Activated T-cell treated with anti-CD3 and anti-CD28 coated beads, Interleukin-2, amount 50 U/mL, for 72 hours (primary cell): ENCODE results near the gene GTF3C1. TPM values are rescaled to one million over a fixed set of nuclear protein-coding genes. Genes with fewer than 3 reads are reported as not detected.
A peak's percentile ranks its signal among the peaks of the same experiment; 100 is the strongest.

Experiments used
- ATAC-seq, 2 donors: fragments of 150-1000 bp; cut with Tn5 transposase; replicated peaks in 1 of 2; 2 replicates each; pipeline ENCODE4 v1.10.0; 2021; ENCODE audit warnings: moderate library complexity in 2 of 2, mild to moderate bottlenecking in 1 of 2
- DNase-seq, 2 donors: peaks; one replicate each; pipeline ENCODE4 v3.0.0; 2021 to 2022; ENCODE audit warnings: mixed read lengths in 1 of 2
- H3K27ac Mint-ChIP-seq: one replicate; pipeline ENCODE4 v1.8.0; 2022; ENCODE audit warnings: mild to moderate bottlenecking, moderate library complexity, mixed read lengths
- H3K27me3 Mint-ChIP-seq: one replicate; pipeline ENCODE4 v1.8.0; 2022; ENCODE audit warnings: low read depth, mixed read lengths
- H3K36me3 Mint-ChIP-seq, 2 donors: one replicate each; pipeline ENCODE4 v1.8.0; 2022; ENCODE audit warnings: mixed read lengths in 2 of 2, mild to moderate bottlenecking in 1 of 2; ENCODE audit not compliant: insufficient read depth in 2 of 2
- H3K4me1 Mint-ChIP-seq: one replicate; pipeline ENCODE4 v1.8.0; 2022; ENCODE audit warnings: low read depth, mixed read lengths
- H3K4me3 Mint-ChIP-seq, 2 donors: one replicate each; pipeline ENCODE4 v1.8.0; 2022; ENCODE audit warnings: mild to moderate bottlenecking in 2 of 2, mixed read lengths in 2 of 2, moderate library complexity in 2 of 2
- H3K9me3 Mint-ChIP-seq, 2 donors: one replicate each; pipeline ENCODE4 v1.8.0; 2022; ENCODE audit warnings: mixed read lengths in 2 of 2
- total RNA-seq, 2 donors: library from RNA; stranded (reverse); gene quantifications; one replicate each; pipeline ENCODE4 v1.2.3, GENCODE V29; 2022

The GTF3C1 gene
- total RNA-seq, 2 donors from 2014 or later, result 49.6 to 61.1 TPM

DNA sequence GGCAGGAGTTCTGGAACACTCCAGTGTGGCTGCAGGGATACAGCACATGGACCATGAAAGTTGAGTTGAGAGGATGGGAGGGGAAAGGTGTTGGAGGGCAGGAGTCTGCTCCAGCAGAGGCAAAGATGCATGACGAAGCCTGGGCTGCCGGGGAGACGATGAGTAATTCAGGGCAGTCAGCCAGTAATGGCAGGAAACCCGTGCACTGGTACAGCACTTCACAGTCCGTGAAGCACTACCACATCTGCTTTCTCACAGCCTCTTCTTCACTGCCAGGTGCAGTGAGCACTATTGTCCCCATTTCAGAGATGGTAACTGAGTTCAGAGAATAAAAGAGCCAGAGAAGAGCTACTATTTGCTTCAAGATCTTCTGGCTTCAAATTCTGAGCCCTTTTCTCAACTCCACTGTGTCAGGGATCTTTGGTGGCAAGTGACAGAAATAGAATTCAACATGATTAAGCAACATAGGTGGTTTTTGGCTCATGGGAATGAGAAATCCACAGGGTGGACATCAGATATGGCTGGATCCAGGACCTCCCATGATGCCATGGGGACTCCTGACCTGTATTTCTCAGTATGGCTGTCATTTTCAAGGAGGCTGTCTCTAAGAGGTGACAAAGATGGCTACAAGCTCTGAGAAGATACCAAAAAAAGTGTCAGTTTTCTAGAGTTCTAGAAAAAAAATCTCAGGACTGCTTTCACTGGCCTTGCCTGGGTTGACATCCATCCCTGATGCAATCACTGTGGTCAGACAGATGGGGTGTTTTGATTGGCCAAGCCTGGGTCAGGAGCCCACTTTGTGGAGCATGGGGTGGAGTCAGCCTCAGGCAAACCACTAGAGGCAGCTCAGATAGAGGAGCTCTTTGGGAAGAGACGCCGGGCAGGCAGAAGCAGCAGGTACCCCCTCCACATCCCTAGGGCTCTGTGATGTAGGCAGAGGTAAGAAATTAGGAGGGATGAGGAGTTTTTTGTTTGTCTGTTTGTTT is 123.0 kb downstream of the GTF3C1 start:
- ATAC-seq (peak; percentile 96 to 98), DNase-seq (peak; percentile 83 to 85)
- peaks cover 27 to 69% of the 10 kb centered on the region in 2 donors for H3K36me3 Mint-ChIP-seq
- peak overlapping the region; percentile 68 to 73 for H3K4me3 Mint-ChIP-seq
- peaks cover 3 to 8% of the 10 kb centered on the region in 2 donors for H3K9me3 Mint-ChIP-seq
- H3K27ac Mint-ChIP-seq, result peak overlapping the region; percentile 86
- H3K4me1 Mint-ChIP-seq, result peaks cover 90% of the 10 kb centered on the region
- no peaks in the 10 kb centered on the region for H3K27me3 Mint-ChIP-seq

DNA sequence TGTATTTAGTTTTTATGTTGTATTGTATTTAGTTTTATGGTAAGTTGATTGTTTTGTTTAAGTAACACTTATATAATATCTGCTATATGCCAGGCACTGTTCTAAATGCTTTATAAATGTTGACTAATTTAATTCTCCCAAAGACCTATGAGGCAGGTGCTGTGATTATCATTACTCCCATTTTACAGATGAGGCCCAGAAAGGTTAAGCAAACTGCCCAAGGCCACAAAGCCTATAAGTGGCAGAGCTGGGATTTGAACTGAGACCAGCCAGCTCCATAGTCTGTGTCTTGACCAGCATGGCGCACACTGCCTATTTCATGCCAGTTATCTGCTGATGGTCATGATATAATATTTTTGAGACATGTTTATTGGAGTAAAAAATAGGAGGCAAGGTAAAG is 123.8 kb downstream of the GTF3C1 start:
- no peak for DNase-seq

DNA sequence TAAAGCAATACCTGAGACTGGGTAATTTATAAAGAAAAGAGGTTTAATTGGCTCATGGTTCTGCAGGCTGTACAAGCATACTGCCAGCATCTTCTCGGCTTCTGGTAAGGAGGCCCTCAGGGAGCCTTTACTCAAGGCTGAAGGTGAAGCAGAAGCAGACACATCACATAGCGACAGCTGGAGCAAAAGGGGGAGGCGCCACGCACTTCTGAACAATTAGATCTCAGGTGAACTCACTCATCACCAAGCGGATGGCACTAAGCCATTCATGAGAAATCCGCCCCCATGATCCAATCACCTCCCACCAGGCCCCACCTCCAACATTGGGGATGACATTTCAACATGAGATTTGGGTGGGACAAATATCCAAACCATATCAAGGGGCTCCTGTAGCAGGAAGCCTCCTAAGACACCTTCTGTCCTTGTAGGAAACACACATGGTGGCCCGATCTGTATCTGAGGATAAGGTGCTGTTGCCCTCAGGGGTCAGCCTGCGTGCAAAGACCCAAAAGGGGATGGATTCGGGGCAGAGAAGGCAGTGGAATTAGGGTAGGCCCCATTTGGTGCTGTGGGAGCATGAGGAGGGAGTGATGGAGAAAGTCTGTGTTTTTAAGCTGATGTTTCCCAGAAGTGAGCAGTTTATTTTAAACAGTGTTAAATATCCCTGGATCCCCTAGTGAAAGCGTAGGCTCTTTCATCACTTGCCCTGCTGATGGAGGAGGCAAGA is 124.8 kb downstream of the GTF3C1 start:
- Mint-ChIP-seq H3K4me3 (no peak overlapping the region), H3K4me1 (peaks cover 88% of the 10 kb centered on the region), H3K27me3 (no peaks in the 10 kb centered on the region), H3K27ac (peak overlapping the region; percentile 86), H3K36me3 (peaks cover 35 to 78% of the 10 kb centered on the region in 2 donors), H3K9me3 (peaks cover 7 to 13% of the 10 kb centered on the region in 2 donors)
- no peak for ATAC-seq
- no peak for DNase-seq

More for the DNA sequence above, 123.8 kb downstream of the GTF3C1 start:
- H3K27ac Mint-ChIP-seq, result peak overlapping the region; percentile 86
- no peaks in the 10 kb centered on the region for H3K27me3 Mint-ChIP-seq
- H3K36me3 Mint-ChIP-seq, result peaks cover 29 to 75% of the 10 kb centered on the region in 2 donors
- peaks cover 88% of the 10 kb centered on the region for H3K4me1 Mint-ChIP-seq
- peak overlapping the region; percentile 68 to 73 for H3K4me3 Mint-ChIP-seq
- no peak for ATAC-seq
- peaks cover 3 to 9% of the 10 kb centered on the region in 2 donors for H3K9me3 Mint-ChIP-seq

DNA sequence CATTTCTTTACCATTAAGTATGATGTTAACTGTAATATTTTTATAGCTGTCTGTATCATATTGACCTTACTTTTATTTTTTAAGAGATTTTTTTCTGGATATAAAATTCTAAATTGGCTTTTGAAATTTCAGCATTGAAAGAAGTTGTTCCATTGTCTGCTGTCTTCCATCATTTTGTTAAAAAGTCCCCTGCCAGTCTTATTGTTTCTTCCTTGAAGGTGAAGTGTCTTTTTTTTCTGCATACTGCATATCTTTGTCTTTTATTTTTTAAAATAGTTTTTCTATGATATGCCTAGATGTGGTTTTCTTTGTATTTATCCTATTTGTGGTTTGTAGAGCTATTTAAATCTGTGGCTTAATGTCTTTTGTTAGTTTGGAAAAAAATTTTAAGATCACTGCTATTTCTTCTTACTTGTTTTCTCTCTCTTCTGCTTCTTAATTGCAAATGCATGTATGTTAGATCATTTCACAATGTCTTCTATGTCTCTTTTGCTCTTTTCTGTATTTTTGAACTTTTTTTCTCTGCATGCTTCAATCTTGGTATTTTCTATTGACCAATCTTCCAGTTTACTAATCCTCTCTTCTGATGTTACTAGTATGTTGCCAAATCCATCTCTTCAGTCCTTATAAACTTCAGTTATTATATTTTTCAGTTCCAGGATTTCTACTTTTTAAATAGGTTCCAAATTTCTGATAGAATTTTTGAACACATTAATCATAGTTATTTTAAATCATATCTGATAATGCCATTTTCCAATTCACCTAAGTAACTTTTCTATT is 127.6 kb downstream of the GTF3C1 start:
- ATAC-seq, result no peak
- DNase-seq, result no peak
- Mint-ChIP-seq H3K27ac (peak overlapping the region; percentile 55), H3K4me1 (peaks cover 65% of the 10 kb centered on the region), H3K36me3 (peaks cover 44 to 86% of the 10 kb centered on the region in 2 donors), H3K9me3 (peaks cover 7 to 13% of the 10 kb centered on the region in 2 donors), H3K27me3 (no peaks in the 10 kb centered on the region), H3K4me3 (peak overlapping the region in 1 of 2 donors; percentile 1)

DNA sequence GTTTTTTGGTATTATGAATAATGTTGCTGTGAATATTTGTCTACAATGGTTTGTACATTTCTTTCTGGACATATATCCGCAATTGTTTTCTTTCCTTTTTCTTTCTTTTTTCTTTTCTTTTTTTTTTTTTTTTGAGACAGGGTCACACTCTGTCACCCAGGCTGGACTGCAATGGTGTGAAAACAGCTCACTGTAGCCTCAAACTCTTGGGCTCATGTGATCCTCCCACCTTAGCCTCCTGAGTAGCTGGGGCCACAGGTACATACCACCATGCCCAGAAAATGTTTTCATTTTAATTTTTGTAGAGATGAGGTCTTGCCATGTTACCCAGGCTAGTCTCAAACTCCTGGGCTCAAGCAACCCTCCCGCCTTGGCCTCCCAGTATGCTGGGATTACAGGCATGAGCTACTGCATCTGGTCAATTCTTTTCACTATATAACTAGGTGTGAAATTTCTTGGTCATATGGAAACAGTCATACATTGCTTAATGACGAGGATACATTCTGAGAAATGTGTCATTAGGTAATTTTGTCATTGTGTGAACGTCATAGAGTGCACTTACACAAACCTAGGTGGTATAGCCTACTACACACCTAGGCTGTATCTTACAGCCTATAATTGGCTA is 132.6 kb downstream of the GTF3C1 start:
- Mint-ChIP-seq H3K36me3 (peaks cover 54 to 86% of the 10 kb centered on the region in 2 donors), H3K9me3 (peaks cover 11% of the 10 kb centered on the region in 2 donors), H3K27me3 (no peaks in the 10 kb centered on the region), H3K4me1 (peaks cover 68% of the 10 kb centered on the region), H3K27ac (peak overlapping the region; percentile 99), H3K4me3 (peak overlapping the region; percentile 71 to 91)
- DNase-seq (peak; percentile 61 to 64), ATAC-seq (peak; percentile 93 to 97)

DNA sequence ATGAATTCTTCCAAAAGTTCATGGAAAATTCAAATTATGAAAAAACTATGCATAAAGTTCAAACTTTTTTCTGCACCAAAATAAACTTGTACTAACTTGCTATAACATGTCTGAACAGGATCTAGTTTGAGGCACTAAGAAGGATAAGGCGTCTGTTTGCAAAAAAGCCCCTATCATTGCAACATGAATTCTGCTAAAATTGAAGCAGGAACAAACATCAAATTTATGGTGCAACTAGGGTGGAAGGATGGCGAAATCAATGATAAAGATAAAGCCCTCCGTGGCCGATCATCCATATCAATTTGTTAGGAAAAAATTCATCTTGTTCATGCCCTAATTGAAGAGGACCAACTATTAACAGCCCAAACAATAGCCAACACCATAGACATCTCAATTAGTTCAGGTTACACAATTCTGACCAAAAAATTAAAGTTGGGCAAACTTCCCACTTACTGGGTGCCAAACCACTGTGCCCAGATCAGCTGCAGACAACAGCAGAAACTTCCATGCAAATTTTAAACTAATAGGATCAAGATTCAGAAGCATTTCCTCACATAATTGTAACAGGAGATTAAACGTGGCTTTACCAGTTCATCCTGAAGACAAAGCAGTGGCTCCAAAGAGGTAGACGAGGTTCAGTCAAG is 134.8 kb downstream of the GTF3C1 start:
- DNase-seq, result no peak
- peaks cover 5 to 7% of the 10 kb centered on the region in 2 donors for H3K9me3 Mint-ChIP-seq
- no peaks in the 10 kb centered on the region for H3K27me3 Mint-ChIP-seq
- H3K27ac Mint-ChIP-seq, result peak overlapping the region; percentile 90
- peaks cover 47 to 83% of the 10 kb centered on the region in 2 donors for H3K36me3 Mint-ChIP-seq
- no peak for ATAC-seq
- H3K4me1 Mint-ChIP-seq, result peaks cover 75% of the 10 kb centered on the region
- H3K4me3 Mint-ChIP-seq, result peak overlapping the region; percentile 34 to 50

DNA sequence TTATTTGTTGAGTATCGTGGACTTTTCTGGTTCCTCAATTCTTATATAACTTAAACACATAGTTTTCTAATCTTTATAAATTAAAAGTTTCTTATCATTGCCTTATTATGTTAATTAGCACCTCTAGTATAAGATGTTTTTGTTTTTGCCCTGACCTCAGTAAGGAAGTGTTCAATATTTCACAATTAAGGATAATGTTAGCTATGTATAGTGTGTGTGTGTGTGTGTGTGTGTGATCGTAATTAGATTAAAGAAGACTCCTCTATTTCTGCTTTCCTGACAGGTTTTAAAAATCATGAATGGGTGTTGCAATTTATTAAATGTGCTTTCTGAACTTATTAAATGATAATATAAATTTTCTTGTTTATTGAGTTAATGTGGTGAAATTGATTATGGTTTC is 135.8 kb downstream of the GTF3C1 start:
- Mint-ChIP-seq H3K4me3 (peak overlapping the region; percentile 52 to 55), H3K27ac (peak overlapping the region; percentile 8), H3K27me3 (no peaks in the 10 kb centered on the region), H3K36me3 (peaks cover 42 to 84% of the 10 kb centered on the region in 2 donors), H3K9me3 (peaks cover 5 to 7% of the 10 kb centered on the region in 2 donors), H3K4me1 (peaks cover 83% of the 10 kb centered on the region)
- no peak for ATAC-seq
- no peak for DNase-seq

DNA sequence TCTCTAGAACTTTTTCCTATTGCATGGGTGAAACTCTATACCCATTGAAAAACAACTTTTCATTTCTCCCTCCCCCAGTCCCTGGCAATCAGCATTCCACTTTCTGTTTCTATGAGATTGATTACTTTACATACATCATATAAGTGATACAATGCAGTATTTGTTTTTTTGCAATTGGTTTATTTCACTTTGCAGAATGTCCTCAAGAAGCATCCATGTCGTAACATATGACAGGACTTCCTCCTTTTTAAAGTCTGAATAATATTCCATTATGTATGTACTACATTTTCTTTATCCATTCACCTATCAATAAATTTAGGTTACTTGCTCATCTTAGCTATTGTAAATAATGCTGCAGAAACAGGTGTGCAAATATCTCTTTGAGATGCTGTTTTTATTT is 139.0 kb downstream of the GTF3C1 start:
- peak overlapping the region; percentile 50 for H3K27ac Mint-ChIP-seq
- DNase-seq, result no peak
- no peak for ATAC-seq
- H3K4me1 Mint-ChIP-seq, result peaks cover 98% of the 10 kb centered on the region
- H3K27me3 Mint-ChIP-seq, result no peaks in the 10 kb centered on the region
- peaks cover 2% of the 10 kb centered on the region in 2 donors for H3K9me3 Mint-ChIP-seq
- H3K4me3 Mint-ChIP-seq, result peak overlapping the region; percentile 65 to 75
- H3K36me3 Mint-ChIP-seq, result peaks cover 46 to 80% of the 10 kb centered on the region in 2 donors

Other genes with a start within 250 kb of the GTF3C1 start
- 100 to 1,000 TPM; 313 to 348 TPM for gene IL4R, start 235.9 kb downstream of the GTF3C1 start, total RNA-seq
- gene IL21R, start 147.7 kb downstream of the GTF3C1 start, total RNA-seq, result 100 to 1,000 TPM; 155 to 166 TPM
- gene KATNIP, start 231 bp upstream of the GTF3C1 start, total RNA-seq, result 10 to 100 TPM; 14.8 to 15.1 TPM